HG03442 (cell line): ENCODE measurements around the gene AGPAT1.
A peak's percentile ranks its signal among the peaks of the same experiment; 100 is the strongest.
"Not testable (repeated sequence)": the region's sequence is repeated elsewhere in the genome, so short reads cannot be mapped to it uniquely, and the experiment has no call there.

Experiments used
- ATAC-seq: cut with Tn5 transposase; IDR thresholded peaks from one replicate; pipeline ENCODE4 v1.9.1; 2021; ENCODE audit warnings: mild to moderate bottlenecking, moderate library complexity; ENCODE audit not compliant: unreplicated experiment

AGPAT1 gene

GRCh38 chr6:32200711-32201475 lies 25.0 kb upstream of the AGPAT1 start:
- ATAC-seq, result no peak

GRCh38 chr6:32198866-32199265 lies 23.0 kb upstream of the AGPAT1 start:
- ATAC-seq, result no peak

DNA sequence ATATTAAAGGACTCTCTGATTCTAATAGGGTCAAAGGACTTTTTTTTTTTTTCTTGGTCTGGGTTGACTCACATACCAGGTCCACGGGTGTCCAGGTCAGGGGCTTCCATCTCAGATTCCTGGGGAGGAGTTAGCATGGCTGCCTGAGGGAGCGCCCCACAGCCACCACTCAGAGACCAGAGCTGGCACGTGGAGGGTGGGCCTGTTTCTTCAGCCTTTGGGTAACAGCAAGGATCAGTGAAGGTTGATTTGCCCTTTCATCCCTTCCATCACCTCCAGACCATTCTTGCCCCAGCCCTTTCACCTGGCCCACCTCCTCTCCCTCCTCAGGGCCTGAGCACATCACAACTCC lies 22.4 kb upstream of the AGPAT1 start:
- no peak for ATAC-seq

DNA sequence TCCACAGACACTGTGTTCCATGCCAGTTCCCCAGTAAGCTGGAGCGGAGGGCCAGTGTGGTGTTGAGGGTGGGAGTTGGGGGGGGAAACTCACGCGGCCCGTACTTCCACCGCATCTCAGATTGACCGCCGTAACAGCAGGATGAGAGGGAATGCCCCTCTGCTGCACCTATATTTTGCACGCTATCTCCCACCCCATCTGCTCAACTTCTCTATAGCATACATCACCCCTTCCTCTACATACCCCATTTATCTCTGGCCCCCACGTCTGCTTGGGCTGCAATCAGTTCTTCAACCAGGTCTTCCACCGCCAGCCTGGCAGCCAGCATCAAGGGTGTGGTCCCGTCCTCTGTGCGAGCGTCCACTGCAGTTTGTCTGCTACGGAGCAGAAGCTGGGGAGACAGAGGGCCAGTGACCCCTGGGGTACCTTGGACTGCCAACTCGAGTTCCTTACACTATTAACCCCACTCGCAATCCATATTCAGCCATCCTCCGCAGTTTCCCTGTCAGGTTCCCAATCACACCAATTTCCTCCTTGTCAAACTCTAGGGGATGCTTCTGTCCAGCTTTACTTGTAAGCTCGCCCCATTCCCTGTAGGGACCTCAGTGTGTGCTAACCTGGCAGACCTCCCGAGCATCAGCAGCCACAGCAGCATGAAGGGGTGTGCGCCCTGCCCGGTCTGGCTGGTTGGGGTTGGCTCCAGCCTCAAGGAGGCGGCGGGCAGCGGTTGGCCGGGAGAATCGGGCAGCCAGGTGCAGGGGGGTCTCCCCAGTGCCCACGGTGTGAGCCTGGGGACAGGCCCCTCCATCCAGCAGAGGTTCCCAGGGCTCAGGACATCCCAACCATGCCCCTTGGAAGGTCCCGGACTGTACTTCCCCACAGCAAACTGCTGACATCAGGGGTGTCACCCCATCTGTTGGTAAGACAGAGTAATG lies 21.1 kb upstream of the AGPAT1 start:
- ATAC-seq, result no peak

GRCh38 chr6:32195902-32196681 lies 20.2 kb upstream of the AGPAT1 start:
- peak; percentile 69 for ATAC-seq

DNA sequence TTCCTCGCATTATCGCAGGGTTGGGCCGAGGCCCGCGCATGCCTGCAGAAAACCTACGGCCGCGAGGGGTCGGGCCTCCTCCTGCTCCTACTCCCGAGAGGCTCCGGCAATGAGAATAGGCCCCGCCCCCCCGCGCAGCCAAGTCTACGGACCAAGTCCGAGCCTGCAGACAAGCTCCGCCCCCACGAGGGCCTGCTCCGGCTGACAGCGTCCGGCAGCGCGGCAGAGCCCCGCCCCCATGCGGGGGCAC lies 19.7 kb upstream of the AGPAT1 start:
- ATAC-seq, result peak; percentile 70

DNA sequence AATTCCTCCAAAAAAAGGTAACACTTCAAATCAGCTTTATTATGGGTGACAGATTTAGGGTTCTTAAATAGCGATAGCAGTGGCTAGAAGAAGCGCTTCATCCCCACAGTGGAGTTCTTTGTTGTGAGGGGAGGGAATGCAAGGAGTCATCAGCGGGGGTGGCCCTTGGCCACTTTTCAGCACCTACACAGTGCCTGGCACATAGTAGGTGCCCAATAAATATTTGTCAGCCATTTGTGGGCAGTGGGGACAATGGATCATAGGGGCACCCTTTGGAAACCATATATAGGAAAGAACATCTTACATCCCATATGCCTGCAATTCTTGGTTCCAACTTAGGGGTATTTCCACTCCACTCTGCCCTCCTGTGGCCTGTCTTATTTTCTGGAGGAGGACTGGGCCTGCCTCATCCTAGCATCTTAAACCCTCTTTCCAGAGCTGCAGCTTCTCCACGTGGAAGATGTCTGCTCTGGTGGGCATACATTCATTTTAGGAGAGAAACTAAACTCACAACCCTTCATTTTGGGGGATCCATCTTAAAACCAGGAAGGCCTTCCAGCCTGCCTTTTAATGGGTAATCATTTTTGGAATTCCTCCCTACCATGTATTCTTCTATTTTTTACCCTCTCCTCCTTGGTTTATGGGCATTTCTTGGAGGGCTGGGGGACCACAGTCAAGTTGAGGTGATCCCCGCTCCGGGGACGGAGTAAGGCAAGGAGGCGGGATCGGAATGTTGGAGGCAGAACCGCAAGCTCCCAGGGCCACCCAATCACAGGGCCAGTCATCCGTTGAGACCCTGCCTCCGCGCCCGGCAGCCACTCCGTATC lies 19.2 kb upstream of the AGPAT1 start:
- no peak for ATAC-seq

DNA sequence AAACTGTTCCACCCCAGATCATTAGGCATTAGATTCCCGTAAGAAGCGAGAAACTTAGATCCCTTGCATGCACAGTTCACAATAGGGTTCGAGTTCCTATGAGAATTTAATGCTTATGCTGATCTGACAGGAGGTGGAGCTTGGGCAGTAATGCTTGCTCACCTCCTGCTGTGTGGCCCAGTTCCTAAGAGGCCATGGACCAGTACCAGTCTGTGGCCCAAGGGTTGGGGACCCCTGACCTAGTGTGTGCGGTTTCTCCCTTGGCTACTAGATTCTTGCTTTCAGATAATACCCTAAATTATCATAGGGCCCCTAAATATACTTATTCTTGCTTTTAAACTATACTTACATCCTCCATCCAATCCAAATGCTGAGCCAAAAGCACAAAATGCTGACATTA lies 18.5 kb upstream of the AGPAT1 start:
- ATAC-seq, result no peak

DNA sequence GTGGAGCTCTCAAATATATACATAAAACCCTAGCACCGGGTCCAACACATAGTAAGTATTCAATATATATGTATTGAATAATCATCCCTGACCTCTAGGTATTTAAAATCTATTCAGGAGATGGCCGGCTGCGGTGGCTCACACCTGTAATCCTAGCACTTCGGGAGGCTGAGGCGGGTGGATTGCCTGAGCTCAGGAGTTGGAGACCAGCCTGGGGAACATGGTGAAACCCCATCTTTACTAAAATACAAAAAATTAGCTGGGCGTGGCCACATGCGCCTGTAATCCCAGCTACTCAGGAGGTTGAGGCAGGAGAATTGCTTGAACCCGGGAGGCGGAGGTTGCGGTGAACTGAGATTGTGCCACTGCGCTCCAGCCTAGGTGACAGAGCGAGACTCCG lies 17.2 kb upstream of the AGPAT1 start:
- ATAC-seq, result not testable (repeated sequence)

DNA sequence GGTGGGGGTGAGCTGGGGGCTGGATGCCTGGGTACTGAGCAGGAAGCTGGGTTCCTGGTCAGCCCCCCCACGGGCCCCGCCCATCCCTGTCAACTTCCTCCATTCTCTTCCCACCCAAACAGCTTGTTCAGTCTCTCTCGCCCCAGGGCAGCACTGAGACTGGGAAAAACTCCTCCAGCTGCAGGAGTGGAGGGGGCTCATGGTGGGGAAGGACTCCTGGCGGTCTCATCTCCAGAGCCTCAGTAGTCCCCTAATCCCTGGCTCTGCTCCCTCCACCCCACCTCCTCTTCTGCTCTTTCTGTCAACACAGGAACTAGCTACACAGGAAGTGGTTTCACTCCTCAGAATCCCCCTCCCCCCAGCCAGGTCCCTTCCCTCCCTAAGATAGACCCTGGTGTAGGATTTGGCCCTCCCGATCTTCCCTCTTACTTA lies 16.7 kb upstream of the AGPAT1 start, which contains the start of gene GPSM3:
Gene GPSM3 (minus strand): TSS at position 36 of the 432 bp plus-strand sequence. CDS start 130 bp downstream, outside the sequence.
- no peak for ATAC-seq

GRCh38 chr6:32191696-32192607 lies 16.1 kb upstream of the AGPAT1 start:
- ATAC-seq, result no peak

DNA sequence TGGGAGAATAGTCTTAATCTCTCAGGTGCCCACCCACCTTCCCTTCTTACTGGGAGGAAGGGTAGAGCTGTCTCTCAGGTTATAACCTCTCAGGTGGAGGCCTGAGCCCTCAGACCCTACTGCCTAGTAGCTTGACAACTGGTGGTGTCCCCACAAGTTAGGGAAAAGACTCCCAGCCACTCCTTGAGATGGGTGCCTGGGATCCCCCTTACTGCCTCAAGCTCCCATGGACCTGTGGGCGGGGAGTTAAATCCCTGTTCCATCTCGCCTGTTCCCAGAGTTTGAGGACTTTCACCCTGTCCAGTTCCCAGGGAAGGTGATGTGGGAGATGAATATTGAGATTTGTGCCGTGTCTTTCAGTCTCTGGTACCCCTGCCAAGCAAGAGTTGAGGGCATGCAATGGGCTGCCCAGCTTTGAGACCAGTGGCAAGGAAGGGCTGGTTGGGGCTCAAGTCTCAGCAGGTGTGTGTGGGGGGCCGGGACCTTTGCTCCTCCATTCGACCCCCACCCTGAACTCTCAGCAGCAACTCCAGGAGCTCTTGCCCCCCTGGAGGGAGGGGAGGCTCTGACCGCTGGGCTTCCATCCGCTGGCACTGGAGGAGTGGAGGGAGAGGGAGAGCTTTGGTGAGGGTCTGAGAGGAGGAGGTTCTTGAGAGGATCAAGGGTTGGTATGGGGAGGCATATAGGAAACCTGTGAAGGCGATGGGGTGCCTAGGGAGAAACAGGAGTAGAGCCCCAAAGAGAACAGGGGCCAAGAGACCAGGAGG lies 15.2 kb upstream of the AGPAT1 start:
- no peak for ATAC-seq

DNA sequence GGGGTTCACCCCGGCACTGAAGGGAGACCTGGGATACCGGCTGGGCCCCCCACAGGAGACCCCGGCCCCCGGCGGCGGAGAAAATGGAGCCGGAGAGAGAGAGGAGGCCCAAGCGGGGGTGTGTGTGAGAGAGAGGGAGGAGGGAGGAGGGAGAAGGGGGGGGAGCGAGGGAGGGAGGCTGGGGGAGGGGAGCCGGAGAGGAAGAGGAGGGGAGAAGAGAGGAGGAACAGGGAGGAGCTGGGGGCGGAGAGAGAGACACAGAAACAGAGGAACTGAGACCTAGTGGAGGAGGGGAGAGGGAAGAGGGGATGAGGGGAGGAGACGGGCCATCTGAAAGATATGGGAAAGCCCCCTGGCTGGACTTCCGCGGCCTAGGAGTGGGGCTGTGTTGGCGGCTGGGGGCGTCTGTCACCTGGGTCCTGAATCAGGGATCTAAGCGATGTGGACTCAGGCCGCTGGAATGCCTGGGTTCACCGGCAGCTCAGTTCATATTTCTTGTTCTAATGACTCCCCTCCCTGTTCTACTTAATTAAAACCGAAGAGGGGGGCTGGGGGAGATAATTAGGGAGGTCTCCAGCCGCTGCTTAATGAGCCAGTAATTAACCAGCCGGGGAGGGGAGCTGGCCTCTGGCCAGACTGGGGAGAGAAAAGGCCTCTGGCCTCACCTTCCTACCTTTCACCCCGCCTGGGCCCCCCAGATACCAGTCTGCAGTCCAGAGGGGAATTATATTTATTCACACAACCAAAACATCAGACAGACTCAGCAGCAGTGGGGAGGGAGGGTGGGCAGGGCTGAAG lies 14.4 kb upstream of the AGPAT1 start, which contains the start of gene PBX2:
Gene PBX2 (minus strand): TSS at position 149 of the 798 bp plus-strand sequence. CDS start 287 bp downstream, outside the sequence.
- peak; percentile 49 for ATAC-seq

- ATAC-seq, result no peak
These were observed 13.8 kb upstream of the AGPAT1 start for GRCh38 chr6:32189742-32190053.

DNA sequence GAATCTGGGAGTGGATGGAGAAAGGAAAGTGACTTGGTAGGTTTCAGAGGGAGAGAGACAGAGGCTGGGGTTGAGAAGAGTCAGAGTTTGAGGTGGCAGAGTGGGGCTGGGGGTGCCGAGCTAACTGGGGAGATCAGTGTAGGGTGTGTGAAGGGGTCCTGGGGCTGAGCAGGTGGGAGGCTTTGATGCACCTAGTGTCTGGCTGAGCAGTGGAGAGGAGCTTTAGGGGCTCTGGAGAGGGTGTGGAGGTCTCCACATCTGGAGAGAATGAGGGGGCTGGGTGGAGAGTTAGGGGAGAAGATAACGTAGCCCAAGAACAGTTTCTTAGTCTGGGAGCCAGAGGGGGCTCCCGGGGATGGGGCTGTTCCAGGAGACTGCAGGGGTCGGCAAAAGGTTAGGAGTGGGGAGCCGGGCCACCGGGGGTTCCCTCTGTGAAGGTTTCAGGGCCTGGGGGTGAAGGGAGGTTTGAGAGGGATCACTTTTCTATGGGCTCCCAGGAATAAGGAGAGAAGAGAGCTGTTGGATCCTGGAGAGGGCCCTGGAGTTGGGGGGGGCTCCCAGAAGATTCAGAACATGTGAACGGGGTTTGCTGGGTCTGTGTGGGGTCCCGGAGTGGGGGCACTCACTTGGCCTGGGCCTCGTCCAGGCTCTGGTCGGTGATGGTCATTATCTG lies 13.3 kb upstream of the AGPAT1 start:
- ATAC-seq, result no peak

DNA sequence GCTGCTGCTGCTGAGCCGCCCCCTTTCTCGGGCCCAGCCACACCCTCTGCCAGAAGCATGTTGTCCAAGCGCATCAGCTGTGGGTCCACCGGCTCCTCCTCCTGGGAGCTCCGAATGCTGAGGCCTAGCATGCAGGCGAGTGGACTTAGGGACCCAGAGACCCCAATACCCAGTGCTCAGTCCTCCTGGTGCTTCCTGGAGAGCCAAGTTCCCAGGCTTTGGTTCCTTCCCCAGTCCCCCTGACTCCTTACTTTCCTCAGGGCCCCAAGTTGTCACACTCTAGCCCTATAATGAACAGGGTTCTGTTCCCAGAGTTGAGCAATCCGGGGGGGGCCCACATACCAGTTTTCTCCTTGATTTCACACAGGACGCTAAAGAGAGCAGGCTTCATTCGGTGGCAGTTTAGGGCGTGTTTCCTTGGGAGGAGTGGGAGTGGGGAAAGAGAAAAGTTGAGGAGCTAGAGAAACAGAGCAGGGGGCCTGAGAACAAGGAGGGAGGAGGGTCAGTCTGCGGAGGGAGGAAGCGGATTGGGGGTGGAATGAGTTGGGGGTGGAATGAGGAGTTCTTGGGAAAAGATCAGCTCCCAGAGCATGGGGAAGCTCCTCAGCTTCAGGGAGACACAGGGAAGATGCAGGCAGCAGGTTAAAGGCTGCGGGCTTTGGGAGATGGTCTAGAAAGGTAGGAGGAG lies 12.6 kb upstream of the AGPAT1 start:
- no peak for ATAC-seq
